Thyroid gland (tissue), 4 donors: ENCODE results near the gene RBBP8. TPM values are rescaled to one million over a fixed set of nuclear protein-coding genes. Genes with fewer than 3 reads are reported as not detected.

Source experiments
- DNase-seq, 2 donors: peaks; one replicate each; pipeline ENCODE4 v3.0.0-alpha.2; 2019
- H3K27ac ChIP-seq, 3 donors: fragments of 200-600 bp; sonication (generic); 1 replicate in 2 of 3; 2 replicates in 1 of 3; pipeline ENCODE4 v1.5.1; 2016 to 2019; ENCODE audit warnings: mild to moderate bottlenecking in 1 of 3, moderate library complexity in 1 of 3
- H3K27me3 ChIP-seq: fragments of 200-600 bp; sonication (generic); one replicate; pipeline ENCODE4 v1.5.1; 2019
- H3K36me3 ChIP-seq, 2 donors: fragments of 200-600 bp; sonication (generic); one replicate each; pipeline ENCODE4 v1.5.1; 2016 to 2019
- H3K4me1 ChIP-seq, 2 donors: fragments of 200-600 bp; sonication (generic); one replicate each; pipeline ENCODE4 v1.5.1; 2017 to 2019
- H3K4me3 ChIP-seq, 3 donors: fragments of 200-600 bp; sonication (generic); replicated peaks in 1 of 3; 1 replicate in 2 of 3; 2 replicates in 1 of 3; pipeline ENCODE4 v1.5.1; 2016; ENCODE audit warnings: mild to moderate bottlenecking in 1 of 3
- H3K9me3 ChIP-seq: fragments of 200-600 bp; sonication (generic); one replicate; pipeline ENCODE4 v1.5.1; 2017
- CTCF ChIP-seq, 6 experiments: fragments of 200-600 bp in 3 of 6; fragments of 450-650 bp in 3 of 6; sonication (generic) in 3 of 6; IDR thresholded peaks; one replicate each; pipeline ENCODE4 v1.5.1; 2016 to 2019; ENCODE audit warnings: antibody characterized with exemption in 6 of 6, mild to moderate bottlenecking in 2 of 6, inconsistent platforms in 1 of 6, moderate library complexity in 1 of 6
- POLR2A ChIP-seq, 2 donors: fragments of 450-650 bp; IDR thresholded peaks; one replicate each; pipeline ENCODE4 v1.6.1; 2017; ENCODE audit warnings: antibody characterized with exemption in 2 of 2, mild to moderate bottlenecking in 2 of 2, moderate library complexity in 1 of 2
- WGBS, 2 donors: methylation state at CpG; one replicate each; pipeline ENCODE4 v1.1.5; 2017; 5-methylcytosine and 5-hydroxymethylcytosine counted together
- intact Hi-C: fragments of 100-400 bp; cut with DNase I; formaldehyde crosslinking; loops from one replicate; pipeline ENCODE4 v1.15.1; 2023
- total RNA-seq, 4 donors: library from RNA; depleted of rRNA; stranded (reverse); fragments of >200 nt; gene quantifications; one replicate each; pipeline ENCODE4 v1.2.3, GENCODE V29; 2016

The RBBP8 gene
- total RNA-seq, 4 donors from 2014 or later, result 29.2 to 51.3 (median 42.5) TPM

- no peak overlapping the region for H3K27ac ChIP-seq
- DNase-seq, result no peak
- peak; percentile 17 to 81 (median 42) for TF ChIP-seq CTCF (IDR thresholded peaks at IDR 0.05)
- TF ChIP-seq POLR2A (IDR thresholded peaks at IDR 0.05), result no peak
- no peak overlapping the region for H3K4me3 ChIP-seq
- 48 to 50% methylated on average over 3 of the region's 3 CpGs for WGBS, 2 donors
- intact Hi-C loops, result loop anchor here (10.0 kb wide), 2 partner anchors 48 to 168 kb away; partner anchors contain the start of gene RBBP8
- no peaks in the 10 kb centered on the region for H3K27me3 ChIP-seq
- no peaks in the 10 kb centered on the region for H3K9me3 ChIP-seq
- no peaks in the 10 kb centered on the region for H3K36me3 ChIP-seq
- H3K4me1 ChIP-seq, result peaks cover 0 to 8% of the 10 kb centered on the region in 2 donors
These were observed 50.0 kb downstream of the RBBP8 start for GRCh38 chr18:22983175-22983574.

- DNase-seq, result no peak
- TF ChIP-seq CTCF (IDR thresholded peaks at IDR 0.05) (no peak), POLR2A (IDR thresholded peaks at IDR 0.05) (no peak)
- Histone ChIP-seq H3K4me3 (no peak overlapping the region), H3K4me1 (no peaks in the 10 kb centered on the region), H3K9me3 (no peaks in the 10 kb centered on the region), H3K27ac (no peak overlapping the region), H3K36me3 (no peaks in the 10 kb centered on the region), H3K27me3 (no peaks in the 10 kb centered on the region)
- intact Hi-C loops, result loop anchor here (10.0 kb wide), 2 partner anchors 50 to 170 kb away; partner anchors contain the start of gene RBBP8
- WGBS, 2 donors, result 84 to 96% methylated on average over 2 of the region's 2 CpGs
These were observed 52.1 kb downstream of the RBBP8 start for GRCh38 chr18:22985250-22985649.

GRCh38 chr18:22987547-22988189 is 54.5 kb downstream of the RBBP8 start:
- H3K9me3 ChIP-seq, result no peaks in the 10 kb centered on the region
- WGBS, 2 donors, result 94 to 99% methylated on average over 3 of the region's 3 CpGs
- H3K27me3 ChIP-seq, result no peaks in the 10 kb centered on the region
- TF ChIP-seq CTCF (IDR thresholded peaks at IDR 0.05) (no peak), POLR2A (IDR thresholded peaks at IDR 0.05) (no peak)
- H3K27ac ChIP-seq, result no peak overlapping the region
- no peak for DNase-seq
- intact Hi-C loops, result loop anchor here (10.0 kb wide), 2 partner anchors 53 to 173 kb away; partner anchors contain the start of gene RBBP8
- H3K4me3 ChIP-seq, result no peak overlapping the region
- H3K4me1 ChIP-seq, result no peaks in the 10 kb centered on the region
- no peaks in the 10 kb centered on the region for H3K36me3 ChIP-seq

- intact Hi-C loops, result loop anchor here (10.0 kb wide), 2 partner anchors 53 to 173 kb away; partner anchors contain the start of gene RBBP8
- Histone ChIP-seq H3K27me3 (no peaks in the 10 kb centered on the region), H3K36me3 (no peaks in the 10 kb centered on the region), H3K4me1 (no peaks in the 10 kb centered on the region), H3K9me3 (no peaks in the 10 kb centered on the region), H3K4me3 (no peak overlapping the region), H3K27ac (no peak overlapping the region)
- WGBS, 2 donors, result 95 to 96% methylated on average over 3 of the region's 3 CpGs
- DNase-seq, result no peak
- no peak for TF ChIP-seq CTCF (IDR thresholded peaks at IDR 0.05)
- no peak for TF ChIP-seq POLR2A (IDR thresholded peaks at IDR 0.05)
These were observed 55.1 kb downstream of the RBBP8 start for GRCh38 chr18:22988208-22988607.

- 95% methylated on average over 3 of the region's 3 CpGs for WGBS, 2 donors
- no peak for TF ChIP-seq POLR2A (IDR thresholded peaks at IDR 0.05)
- no peak for TF ChIP-seq CTCF (IDR thresholded peaks at IDR 0.05)
These were observed 65.2 kb downstream of the RBBP8 start for GRCh38 chr18:22998344-22998743.

More at GRCh38 chr18:22998344-22998743, 65.2 kb downstream of the RBBP8 start:
- Histone ChIP-seq H3K27me3 (no peaks in the 10 kb centered on the region), H3K4me3 (no peak overlapping the region), H3K36me3 (peaks cover 0 to 4% of the 10 kb centered on the region in 2 donors), H3K27ac (no peak overlapping the region), H3K9me3 (no peaks in the 10 kb centered on the region), H3K4me1 (no peaks in the 10 kb centered on the region)
- intact Hi-C loops, result no loop called here
- DNase-seq, result no peak
